ENCODE measurements around the gene IAH1.

The IAH1 gene, protein sequence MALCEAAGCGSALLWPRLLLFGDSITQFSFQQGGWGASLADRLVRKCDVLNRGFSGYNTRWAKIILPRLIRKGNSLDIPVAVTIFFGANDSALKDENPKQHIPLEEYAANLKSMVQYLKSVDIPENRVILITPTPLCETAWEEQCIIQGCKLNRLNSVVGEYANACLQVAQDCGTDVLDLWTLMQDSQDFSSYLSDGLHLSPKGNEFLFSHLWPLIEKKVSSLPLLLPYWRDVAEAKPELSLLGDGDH

GRCh38 chr2:9474361-9475057 is at the start of gene IAH1:
Gene IAH1 (plus strand): TSS chr2:9474551. CDS start chr2:9474567, 16 bp downstream.
- peak; percentile 58 to 61 for DNase-seq

DNA sequence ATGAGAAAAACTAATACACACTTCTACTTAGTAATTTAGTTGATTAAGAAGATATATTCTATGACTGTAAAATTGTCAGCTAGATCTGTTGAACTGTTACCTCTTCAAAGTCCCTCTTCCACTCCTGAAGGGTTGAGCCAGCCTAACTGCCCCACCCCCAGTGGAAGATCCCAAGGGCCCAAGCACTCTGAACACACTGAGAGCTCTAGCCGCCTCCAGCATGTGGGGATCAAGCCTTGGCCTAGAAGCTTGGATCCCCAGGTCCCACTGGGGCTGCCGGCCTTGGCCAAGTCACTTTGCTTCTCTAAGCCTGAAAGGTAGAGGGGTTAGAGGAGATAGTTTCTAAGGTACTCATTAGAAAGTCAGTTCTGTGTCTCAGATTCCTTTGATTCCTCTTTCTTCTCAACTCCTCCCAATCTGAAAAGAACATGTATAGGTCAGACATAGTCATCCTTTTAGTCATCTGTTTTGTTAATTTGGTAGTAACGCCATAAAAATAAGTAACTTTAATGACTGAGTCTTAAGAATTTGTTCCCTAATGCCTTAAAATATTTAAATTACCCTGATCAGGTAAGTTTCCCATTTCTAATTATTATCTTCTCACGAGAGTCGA is 45.3 kb upstream of the IAH1 start:
- DNase-seq = no peak

DNA sequence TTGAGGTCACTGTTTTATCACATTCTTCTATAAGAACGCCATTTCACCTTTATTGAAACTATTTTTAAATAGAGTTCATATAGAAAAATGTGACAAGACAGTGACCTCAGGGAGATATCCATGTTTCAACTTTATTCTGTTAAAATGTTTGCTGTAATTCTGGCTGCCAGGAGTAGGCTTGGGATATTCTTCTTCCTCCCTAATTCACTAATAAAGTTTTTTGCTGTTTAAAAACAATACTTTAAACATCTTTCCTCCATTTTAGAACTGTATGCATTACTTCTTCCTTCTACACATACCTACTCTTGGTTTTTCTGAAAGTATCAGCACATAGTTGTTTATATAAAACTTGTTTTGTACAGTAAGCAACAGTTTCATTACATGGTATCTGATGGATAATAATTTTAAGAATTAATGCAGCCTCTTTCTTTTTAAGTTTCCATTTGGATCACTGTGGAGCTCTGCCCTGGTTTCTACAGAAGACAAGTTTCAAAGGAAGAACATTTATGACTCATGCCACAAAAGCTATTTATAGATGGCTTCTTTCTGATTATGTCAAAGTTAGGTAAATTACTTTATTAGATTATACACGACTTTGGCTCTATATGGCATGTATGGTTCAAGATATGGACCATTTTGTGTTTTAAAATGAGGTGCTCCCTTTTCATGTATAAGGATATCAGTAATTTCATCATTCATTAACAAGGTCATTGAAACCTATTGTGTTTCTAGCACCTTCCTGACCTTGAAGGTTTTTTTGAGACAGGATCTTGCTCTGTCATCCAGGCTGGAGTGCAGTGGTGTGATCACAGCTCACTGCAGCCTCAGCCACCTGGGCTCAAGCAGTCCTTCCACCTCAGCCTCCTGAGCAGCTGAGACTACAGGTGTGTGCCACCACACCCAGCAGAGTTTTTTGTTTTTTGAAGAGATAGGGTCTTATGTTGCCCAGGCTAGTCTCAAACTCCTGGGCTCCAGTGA is 43.7 kb upstream of the IAH1 start:
- DNase-seq = no peak

GRCh38 chr2:9434489-9434888 is 39.9 kb upstream of the IAH1 start:
- DNase-seq = no peak

GRCh38 chr2:9439536-9439935 is 34.8 kb upstream of the IAH1 start:
- no peak for DNase-seq

DNA sequence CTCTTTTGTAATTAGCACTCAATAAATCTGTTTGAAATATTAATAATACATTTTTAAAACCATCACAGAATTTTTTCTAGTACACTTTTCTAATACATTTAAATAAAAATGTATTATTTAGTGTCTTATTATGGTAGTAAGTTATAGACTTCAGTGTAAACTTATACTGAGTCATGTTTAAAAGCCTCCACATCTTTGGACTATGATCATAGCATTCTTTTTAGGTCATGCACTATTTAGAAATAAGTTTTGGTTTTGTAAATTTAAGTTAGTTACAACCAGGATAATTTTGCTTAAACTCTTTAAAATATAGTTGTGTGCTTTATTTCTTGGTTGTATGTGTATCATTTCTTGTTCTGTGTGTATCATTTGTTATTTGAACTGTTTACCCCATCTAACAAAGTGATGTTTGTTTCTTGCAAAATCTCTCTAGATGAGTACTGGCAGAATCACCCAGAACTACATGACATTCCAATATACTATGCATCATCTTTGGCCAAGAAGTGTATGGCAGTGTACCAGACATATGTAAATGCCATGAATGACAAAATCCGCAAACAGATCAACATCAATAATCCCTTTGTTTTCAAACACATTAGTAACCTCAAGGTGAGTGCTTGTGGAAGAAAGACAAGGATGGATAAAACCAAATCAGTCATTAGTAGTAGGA is 34.2 kb upstream of the IAH1 start:
- no peak for DNase-seq

GRCh38 chr2:9441556-9441955 is 32.8 kb upstream of the IAH1 start:
- DNase-seq = no peak

- DNase-seq = no peak
Measured at GRCh38 chr2:9443526-9443925, 30.8 kb upstream of the IAH1 start.

DNA sequence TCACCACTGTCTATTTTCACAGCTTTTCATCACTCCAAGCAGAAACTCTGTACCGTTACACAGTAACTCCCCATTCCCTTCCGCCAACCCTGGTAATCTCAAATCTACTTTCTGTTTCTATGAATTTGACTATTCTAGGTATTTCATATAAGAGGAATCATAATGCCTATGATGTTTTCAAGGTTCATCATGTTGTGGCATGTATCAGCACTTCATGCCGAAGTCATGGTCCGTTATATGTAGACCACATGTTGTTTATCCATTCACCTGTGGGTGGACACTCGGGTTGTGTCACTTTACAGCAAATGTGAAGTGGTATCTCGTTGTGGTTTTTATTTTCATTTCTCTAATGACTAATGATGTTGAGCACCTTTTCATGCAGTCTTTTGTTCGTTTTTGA is 29.3 kb upstream of the IAH1 start:
- DNase-seq = no peak

- no peak for DNase-seq
Measured at GRCh38 chr2:9451231-9451630, 23.1 kb upstream of the IAH1 start.

GRCh38 chr2:9460441-9461017 is 13.8 kb upstream of the IAH1 start:
- no peak for DNase-seq

GRCh38 chr2:9461079-9461478 is 13.3 kb upstream of the IAH1 start:
- no peak for DNase-seq

DNA sequence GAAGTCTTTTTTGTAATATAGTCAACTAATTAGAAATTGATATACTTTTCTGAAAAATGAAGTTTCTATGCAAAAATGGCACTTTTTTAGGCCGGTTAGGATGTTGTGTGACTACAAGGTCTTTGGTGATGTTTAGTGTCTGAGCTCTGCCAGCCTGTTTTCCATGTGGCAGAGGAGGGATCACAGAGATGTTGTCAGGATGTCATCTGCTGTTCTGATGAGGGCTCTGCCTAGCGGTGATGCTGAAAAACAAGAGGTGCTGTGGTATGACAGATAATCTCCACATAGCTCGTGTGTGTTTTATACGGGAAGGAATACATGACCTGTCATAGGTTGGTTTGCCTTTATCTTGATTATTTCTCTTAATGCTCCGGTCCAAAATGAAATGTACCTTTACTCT is 12.0 kb upstream of the IAH1 start:
- no peak for DNase-seq

GRCh38 chr2:9462886-9463697 is 11.3 kb upstream of the IAH1 start:
- DNase-seq = no peak

- DNase-seq = no peak
Measured at GRCh38 chr2:9463698-9464034, 10.7 kb upstream of the IAH1 start.

DNA sequence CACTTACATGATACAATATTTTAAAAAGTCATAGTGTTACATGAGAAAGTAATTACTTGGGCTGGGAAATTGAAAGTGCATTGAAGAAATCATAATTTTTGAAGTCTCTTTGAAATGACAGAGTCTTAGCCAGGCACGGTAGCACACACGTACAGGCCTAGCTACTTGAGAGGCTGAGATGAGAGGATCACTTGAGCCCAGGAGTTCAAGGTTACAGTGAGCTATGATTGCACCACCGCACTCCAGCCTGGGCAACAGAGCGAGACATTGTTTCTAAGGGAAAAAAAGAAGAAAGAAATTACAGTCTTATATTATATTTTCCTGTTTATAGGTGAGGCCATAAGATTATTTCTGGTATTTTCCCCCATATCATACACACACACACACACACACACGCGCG is 9.2 kb upstream of the IAH1 start:
- DNase-seq = no peak

DNA sequence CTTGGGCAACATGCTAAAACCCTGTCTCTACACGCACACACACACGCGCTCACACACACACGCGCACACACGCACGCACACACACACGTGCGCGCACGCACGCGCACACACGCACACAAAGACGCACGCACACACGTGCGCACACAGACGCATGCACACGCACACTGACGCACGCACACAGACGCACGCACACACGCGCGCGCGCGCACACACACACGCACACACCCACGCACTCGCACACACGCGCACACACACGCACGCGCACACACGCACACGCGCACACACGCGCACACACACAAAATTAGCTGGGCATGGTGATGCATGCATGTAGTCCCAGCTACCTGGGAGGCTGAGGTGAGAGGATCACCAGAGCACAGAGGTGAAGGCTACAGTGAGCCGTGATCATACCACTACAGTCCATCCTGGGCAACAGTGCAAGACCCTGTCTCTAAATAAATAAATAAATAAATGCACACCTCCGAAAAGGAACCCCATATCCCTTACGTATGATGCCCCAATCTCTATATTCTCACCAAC is 8.1 kb upstream of the IAH1 start:
- DNase-seq = no peak

DNA sequence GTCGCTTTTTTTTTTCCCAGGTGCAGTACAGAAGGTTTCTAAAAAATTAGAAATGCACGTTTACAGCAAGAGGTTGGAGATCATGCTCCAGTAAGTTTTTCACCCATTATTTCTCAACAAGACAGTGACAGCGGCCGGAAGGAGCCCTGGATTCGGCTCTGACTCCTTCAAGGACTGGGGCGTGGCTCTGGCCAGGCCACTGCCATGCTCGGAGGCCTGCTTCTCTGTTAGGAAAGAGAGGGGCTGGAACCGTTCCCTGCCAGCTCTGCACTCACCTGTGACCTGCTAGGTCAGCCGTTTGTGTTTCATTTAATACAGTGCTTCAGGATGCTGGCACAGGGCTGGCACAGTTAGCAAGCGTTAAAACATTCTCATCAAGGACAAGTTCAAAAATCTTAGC is 6.7 kb upstream of the IAH1 start:
- DNase-seq = no peak

- DNase-seq = no peak
Measured at GRCh38 chr2:9471206-9471605, 3.1 kb upstream of the IAH1 start.

GRCh38 chr2:9472511-9472910 is 1.8 kb upstream of the IAH1 start:
- DNase-seq = no peak

DNA sequence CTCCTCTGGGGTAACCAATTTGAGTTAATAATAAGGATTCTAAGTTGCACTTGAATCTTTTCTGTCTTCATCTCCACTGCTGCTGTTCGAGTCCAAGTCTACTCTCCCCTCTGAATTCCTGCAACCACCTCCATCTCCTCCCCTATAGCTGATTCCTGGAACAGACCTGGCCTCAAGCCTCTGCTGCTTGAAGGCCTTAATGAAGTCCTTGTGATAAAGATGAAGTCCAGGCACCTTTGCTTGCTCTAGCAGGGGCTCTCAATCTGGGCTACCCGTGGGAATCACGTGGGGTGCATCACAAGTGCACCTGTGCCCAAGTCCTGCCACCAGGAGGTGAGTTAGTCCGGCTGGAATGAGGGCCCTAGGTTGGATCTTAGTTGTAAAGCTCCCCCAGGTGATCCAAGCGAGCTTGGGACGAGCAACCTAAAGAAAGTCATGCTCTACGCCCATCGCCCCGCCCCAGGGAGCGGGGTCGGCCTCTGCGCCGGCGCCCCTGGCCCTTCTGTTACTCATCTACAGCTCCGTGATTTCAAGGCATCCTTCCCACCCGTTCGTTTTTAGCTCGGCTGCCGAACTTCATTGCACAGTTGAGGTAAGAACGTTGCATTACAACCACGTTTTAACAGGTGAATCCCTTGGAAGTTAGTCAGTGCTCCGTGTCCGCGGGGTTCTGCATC is 905 bp upstream of the IAH1 start:
- DNase-seq = no peak
